ENCODE measurements around the gene ELMOD1. TPM values are rescaled to one million over a fixed set of nuclear protein-coding genes. Genes with fewer than 3 reads are reported as not detected.

ELMOD1 gene
- total and polyA plus RNA-seq, 2 donors from 2014 or later = 0.47 to 2.6 TPM

- no peak for TF ChIP-seq CTCF (IDR thresholded peaks at IDR 0.05; ENCODE audit: borderline replicate concordance, extremely low read depth, insufficient read depth)
- intact Hi-C loops (cut with DNase I) = no loop called here
- Histone ChIP-seq H3K36me3 (ENCODE audit: control insufficient read depth in 2 of 3, insufficient read depth in 3 of 3, low read length in 3 of 3) (no peaks in the 10 kb centered on the region), H3K4me1 (ENCODE audit: control insufficient read depth in 2 of 3, insufficient read depth in 2 of 3, low read depth in 1 of 3, low read length in 3 of 3) (no peaks in the 10 kb centered on the region), H3K9me3 (ENCODE audit: control insufficient read depth in 2 of 3, insufficient read depth in 1 of 3, low read length in 3 of 3) (no peaks in the 10 kb centered on the region), H3K4me3 (ENCODE audit: low read length in 3 of 3) (no peak overlapping the region), H3K9ac (ENCODE audit: low read length in 3 of 3) (no peak overlapping the region), H3K27ac (ENCODE audit: low read depth in 2 of 2, low read length in 2 of 2) (no peak overlapping the region), H3K27me3 (ENCODE audit: control insufficient read depth, insufficient read depth, low read length) (no peaks in the 10 kb centered on the region)
- no peak for FAIRE-seq
- no peak for DNase-seq
Measured at GRCh38 chr11:107696140-107696539, 105.2 kb downstream of the ELMOD1 start.

GRCh38 chr11:107697291-107697690, 106.3 kb downstream of the ELMOD1 start:
- no peak for DNase-seq
- TF ChIP-seq CTCF (IDR thresholded peaks at IDR 0.05; ENCODE audit: borderline replicate concordance, extremely low read depth, insufficient read depth) = no peak
- H3K36me3 ChIP-seq (ENCODE audit: control insufficient read depth in 2 of 3, insufficient read depth in 3 of 3, low read length in 3 of 3) = no peaks in the 10 kb centered on the region
- H3K9ac ChIP-seq (ENCODE audit: low read length in 3 of 3) = no peak overlapping the region
- H3K9me3 ChIP-seq (ENCODE audit: control insufficient read depth in 2 of 3, insufficient read depth in 1 of 3, low read length in 3 of 3) = no peaks in the 10 kb centered on the region
- H3K27me3 ChIP-seq (ENCODE audit: control insufficient read depth, insufficient read depth, low read length) = no peaks in the 10 kb centered on the region
- FAIRE-seq = no peak
- no peaks in the 10 kb centered on the region for H3K4me1 ChIP-seq (ENCODE audit: control insufficient read depth in 2 of 3, insufficient read depth in 2 of 3, low read depth in 1 of 3, low read length in 3 of 3)
- no peak overlapping the region for H3K4me3 ChIP-seq (ENCODE audit: low read length in 3 of 3)
- intact Hi-C loops (cut with DNase I) = no loop called here
- H3K27ac ChIP-seq (ENCODE audit: low read depth in 2 of 2, low read length in 2 of 2) = no peak overlapping the region

GRCh38 chr11:107699371-107700285, 108.7 kb downstream of the ELMOD1 start:
- H3K27me3 ChIP-seq (ENCODE audit: control insufficient read depth, insufficient read depth, low read length) = no peaks in the 10 kb centered on the region
- intact Hi-C loops (cut with DNase I) = no loop called here
- no peak for FAIRE-seq
- no peaks in the 10 kb centered on the region for H3K36me3 ChIP-seq (ENCODE audit: control insufficient read depth in 2 of 3, insufficient read depth in 3 of 3, low read length in 3 of 3)
- no peaks in the 10 kb centered on the region for H3K9me3 ChIP-seq (ENCODE audit: control insufficient read depth in 2 of 3, insufficient read depth in 1 of 3, low read length in 3 of 3)
- H3K27ac ChIP-seq (ENCODE audit: low read depth in 2 of 2, low read length in 2 of 2) = no peak overlapping the region
- DNase-seq = no peak
- no peaks in the 10 kb centered on the region for H3K4me1 ChIP-seq (ENCODE audit: control insufficient read depth in 2 of 3, insufficient read depth in 2 of 3, low read depth in 1 of 3, low read length in 3 of 3)
- no peak overlapping the region for H3K9ac ChIP-seq (ENCODE audit: low read length in 3 of 3)
- TF ChIP-seq CTCF (IDR thresholded peaks at IDR 0.05; ENCODE audit: borderline replicate concordance, extremely low read depth, insufficient read depth) = no peak
- no peak overlapping the region for H3K4me3 ChIP-seq (ENCODE audit: low read length in 3 of 3)

Data from kidney (tissue), 14 donors.